WI38 (cell line): Measurements from ENCODE around the gene NT5DC1.

Source experiments
- H3K4me3 ChIP-seq: 2 replicates; pipeline ENCODE4 v1.5.1; 2011; ENCODE audit warnings: low read depth, mild to moderate bottlenecking, control low read depth, low read length
- TF ChIP-seq, protein P1 (sequence below): IDR thresholded peaks from 2 replicates; pipeline ENCODE4 v1.5.1; 2012; ENCODE audit warnings: low read depth, mild to moderate bottlenecking, control low read depth, low read length

Gene NT5DC1

DNA sequence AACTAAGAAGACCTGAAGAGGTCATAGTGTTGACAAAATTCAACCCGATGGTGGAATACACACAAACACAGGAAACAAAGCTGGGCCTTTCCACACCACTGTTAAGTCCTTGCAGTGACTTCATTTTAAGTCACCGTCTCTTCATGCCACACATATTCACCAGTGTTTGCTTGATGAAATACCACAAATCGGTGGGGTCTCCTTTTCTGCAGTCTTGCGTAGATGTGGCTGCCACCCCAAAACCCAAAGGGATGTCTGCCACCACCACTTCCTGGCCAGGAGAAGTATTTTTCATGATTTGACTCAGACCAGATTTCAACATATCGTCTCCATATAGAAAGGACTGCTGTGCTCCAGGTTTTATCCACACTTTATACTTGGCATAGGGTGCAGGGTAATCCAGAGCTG lies 36.3 kb downstream of the NT5DC1 start:
- TF ChIP-seq, protein P1, sequence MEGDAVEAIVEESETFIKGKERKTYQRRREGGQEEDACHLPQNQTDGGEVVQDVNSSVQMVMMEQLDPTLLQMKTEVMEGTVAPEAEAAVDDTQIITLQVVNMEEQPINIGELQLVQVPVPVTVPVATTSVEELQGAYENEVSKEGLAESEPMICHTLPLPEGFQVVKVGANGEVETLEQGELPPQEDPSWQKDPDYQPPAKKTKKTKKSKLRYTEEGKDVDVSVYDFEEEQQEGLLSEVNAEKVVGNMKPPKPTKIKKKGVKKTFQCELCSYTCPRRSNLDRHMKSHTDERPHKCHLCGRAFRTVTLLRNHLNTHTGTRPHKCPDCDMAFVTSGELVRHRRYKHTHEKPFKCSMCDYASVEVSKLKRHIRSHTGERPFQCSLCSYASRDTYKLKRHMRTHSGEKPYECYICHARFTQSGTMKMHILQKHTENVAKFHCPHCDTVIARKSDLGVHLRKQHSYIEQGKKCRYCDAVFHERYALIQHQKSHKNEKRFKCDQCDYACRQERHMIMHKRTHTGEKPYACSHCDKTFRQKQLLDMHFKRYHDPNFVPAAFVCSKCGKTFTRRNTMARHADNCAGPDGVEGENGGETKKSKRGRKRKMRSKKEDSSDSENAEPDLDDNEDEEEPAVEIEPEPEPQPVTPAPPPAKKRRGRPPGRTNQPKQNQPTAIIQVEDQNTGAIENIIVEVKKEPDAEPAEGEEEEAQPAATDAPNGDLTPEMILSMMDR = no peak
- H3K4me3 ChIP-seq = no peak overlapping the region

DNA sequence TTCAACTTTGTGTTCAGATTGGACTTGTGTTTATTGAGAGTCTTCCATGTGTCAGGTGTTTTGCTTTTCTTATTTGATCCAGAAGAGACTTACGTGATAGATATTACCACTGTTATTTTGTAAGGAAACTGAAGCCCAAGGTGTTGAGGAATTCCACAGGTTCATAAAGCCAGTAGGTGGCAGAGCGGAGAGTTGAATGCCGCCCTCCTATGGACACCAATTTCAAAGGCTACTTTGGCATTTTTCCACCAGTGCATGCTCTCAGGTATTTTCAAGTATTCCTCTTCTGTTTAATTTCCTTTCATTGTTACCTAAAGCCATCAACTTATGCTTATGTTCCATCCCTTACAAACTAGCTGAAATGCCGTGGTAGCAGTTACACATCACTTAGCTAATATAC lies 39.3 kb downstream of the NT5DC1 start:
- TF ChIP-seq, protein P1 = no peak
- H3K4me3 ChIP-seq = no peak overlapping the region

- TF ChIP-seq, protein P1 = no peak
- H3K4me3 ChIP-seq = no peak overlapping the region
These were observed 44.0 kb downstream of the NT5DC1 start for GRCh38 chr6:116144605-116145004.

DNA sequence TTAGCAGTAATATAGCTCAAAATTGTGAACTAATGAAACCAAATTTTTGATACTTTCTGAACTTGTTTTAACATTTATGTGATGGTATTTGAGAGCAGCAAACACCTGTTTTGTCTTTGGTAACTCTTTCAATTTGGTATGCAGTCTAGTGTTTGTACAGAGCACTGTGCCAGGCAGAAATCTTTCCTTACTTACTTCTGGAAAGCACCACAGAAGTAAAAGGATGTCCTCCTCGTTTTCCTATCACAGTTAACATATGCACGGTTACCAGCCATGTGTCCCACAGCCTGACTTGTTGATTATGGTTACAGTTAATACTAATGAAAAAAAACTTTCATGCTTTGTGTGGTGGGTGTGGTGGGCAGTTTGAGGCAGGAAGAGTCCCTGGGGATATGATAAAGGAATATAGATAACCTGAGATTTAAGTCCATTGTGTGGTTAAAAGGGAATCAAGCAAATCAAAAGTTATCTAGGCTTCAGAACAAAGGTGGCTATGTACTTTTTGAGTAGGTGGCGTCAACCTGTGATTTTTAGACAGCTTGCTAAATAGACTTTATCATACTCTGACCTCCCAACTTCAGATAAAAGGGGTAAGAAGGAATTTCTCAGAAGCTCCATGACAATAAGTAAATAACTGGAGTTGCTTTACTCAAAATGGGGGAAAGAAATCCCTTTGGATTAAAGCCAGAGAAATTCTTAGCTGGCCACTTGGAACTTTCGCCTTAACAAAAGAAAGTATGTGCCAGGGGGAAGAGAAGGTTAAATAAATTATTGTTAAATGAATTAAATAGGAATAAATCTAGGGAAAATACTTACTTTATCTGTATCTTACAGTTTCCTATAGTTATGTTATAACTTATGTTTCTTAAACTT lies 45.4 kb downstream of the NT5DC1 start:
- no peak overlapping the region for H3K4me3 ChIP-seq
- TF ChIP-seq, protein P1 = no peak

DNA sequence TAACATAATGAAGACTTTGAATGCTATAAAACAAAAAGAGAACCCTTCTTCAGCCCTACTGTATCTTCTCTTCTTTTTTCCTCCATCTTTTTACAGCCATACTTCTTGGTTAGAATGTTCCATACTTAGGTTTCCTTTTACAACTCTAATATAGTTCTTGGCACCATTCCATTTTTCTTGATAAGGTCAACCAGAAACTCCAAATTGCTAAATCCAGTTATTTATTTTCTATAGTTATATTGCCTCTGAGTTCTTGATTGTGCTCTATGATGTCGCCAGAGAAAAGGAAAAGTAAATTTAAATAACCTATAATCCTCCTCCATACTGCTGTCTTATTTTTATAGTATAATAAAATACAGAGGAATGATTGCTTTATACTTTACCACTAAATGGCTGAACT lies 52.0 kb downstream of the NT5DC1 start:
- H3K4me3 ChIP-seq = no peak overlapping the region
- TF ChIP-seq, protein P1 = no peak

DNA sequence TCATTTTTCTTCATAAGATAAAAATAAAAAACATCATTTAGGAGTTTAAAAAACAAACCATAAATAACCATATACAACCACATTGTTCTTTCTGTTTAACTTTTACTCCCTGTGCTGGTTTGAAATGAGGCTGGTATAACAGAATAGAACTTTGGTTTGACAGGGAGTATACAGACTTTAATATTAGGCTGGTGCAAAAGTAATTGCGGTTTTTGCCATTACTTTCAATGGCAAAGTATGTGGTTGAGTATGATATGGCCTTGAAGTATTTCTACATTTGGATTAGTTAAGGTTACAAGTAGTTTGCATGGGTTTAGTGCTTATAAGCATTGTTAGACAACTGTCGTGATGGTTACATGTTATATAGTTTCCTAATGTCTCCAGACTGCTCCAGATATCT lies 54.2 kb downstream of the NT5DC1 start:
- no peak overlapping the region for H3K4me3 ChIP-seq
- TF ChIP-seq, protein P1 = no peak
